Measurements from ENCODE around the gene KIF26A.

KIF26A gene

GRCh38 chr14:104111301-104112112 is 26.9 kb upstream of the KIF26A start:
- H3K9ac ChIP-seq (ENCODE audit: low read length) = no peak overlapping the region
- no peaks in the 10 kb centered on the region for H3K4me1 ChIP-seq (ENCODE audit: control insufficient read depth, low read depth, low read length)
- H3K79me2 ChIP-seq (ENCODE audit: control insufficient read depth, insufficient read depth, low read length) = no peaks in the 10 kb centered on the region
- no peak overlapping the region for H3K56ac ChIP-seq (ENCODE audit: low read length)
- H3K18ac ChIP-seq (ENCODE audit: low read length) = no peak overlapping the region
- H3K23ac ChIP-seq (ENCODE audit: low read length) = no peak overlapping the region
- H3K27me3 ChIP-seq (ENCODE audit: insufficient read depth, low read length, poor library complexity) = no peaks in the 10 kb centered on the region
- no peaks in the 10 kb centered on the region for H3K79me1 ChIP-seq (ENCODE audit: low read length)
- no peaks in the 10 kb centered on the region for H3K36me3 ChIP-seq (ENCODE audit: control insufficient read depth, insufficient read depth, low read length)
- H4K8ac ChIP-seq (ENCODE audit: low read depth, low read length) = no peak overlapping the region
- no peak overlapping the region for H3K4me2 ChIP-seq (ENCODE audit: low read length)
- no peak overlapping the region for H3K4ac ChIP-seq (ENCODE audit: low read depth, low read length)
- no peak overlapping the region for H2BK5ac ChIP-seq (ENCODE audit: low read length)
- DNase-seq = no peak
- H2AK5ac ChIP-seq (ENCODE audit: low read length) = no peak overlapping the region
- no CpG with 5 or more reads among the region's 21 CpGs for WGBS (ENCODE audit: extremely low coverage, insufficient coverage, low lambda C conversion rate)
- H3K4me3 ChIP-seq (ENCODE audit: low read length) = no peak overlapping the region
- no peak overlapping the region for H3K27ac ChIP-seq (ENCODE audit: low read depth, low read length)
- H2BK120ac ChIP-seq (ENCODE audit: low read depth, low read length) = no peak overlapping the region
- H4K5ac ChIP-seq (ENCODE audit: low read length) = no peak overlapping the region
- H2BK15ac ChIP-seq (replicated peaks; ENCODE audit: low read depth) = no peak overlapping the region

GRCh38 chr14:104112113-104112505 is 26.3 kb upstream of the KIF26A start:
- no peak for DNase-seq
- Histone ChIP-seq H3K79me1 (ENCODE audit: low read length) (no peaks in the 10 kb centered on the region), H2BK15ac (replicated peaks; ENCODE audit: low read depth) (no peak overlapping the region), H3K27me3 (ENCODE audit: insufficient read depth, low read length, poor library complexity) (peaks cover 2% of the 10 kb centered on the region), H2AK5ac (ENCODE audit: low read length) (no peak overlapping the region), H3K23ac (ENCODE audit: low read length) (no peak overlapping the region), H2BK120ac (ENCODE audit: low read depth, low read length) (no peak overlapping the region), H3K4me1 (ENCODE audit: control insufficient read depth, low read depth, low read length) (no peaks in the 10 kb centered on the region), H3K79me2 (ENCODE audit: control insufficient read depth, insufficient read depth, low read length) (no peaks in the 10 kb centered on the region), H2BK5ac (ENCODE audit: low read length) (no peak overlapping the region), H3K36me3 (ENCODE audit: control insufficient read depth, insufficient read depth, low read length) (no peaks in the 10 kb centered on the region), H3K4me3 (ENCODE audit: low read length) (no peak overlapping the region), H3K27ac (ENCODE audit: low read depth, low read length) (no peak overlapping the region), H3K4ac (ENCODE audit: low read depth, low read length) (no peak overlapping the region), H4K5ac (ENCODE audit: low read length) (no peak overlapping the region), H3K4me2 (ENCODE audit: low read length) (no peak overlapping the region), H4K8ac (ENCODE audit: low read depth, low read length) (no peak overlapping the region), H3K56ac (ENCODE audit: low read length) (no peak overlapping the region), H3K9ac (ENCODE audit: low read length) (no peak overlapping the region), H3K18ac (ENCODE audit: low read length) (no peak overlapping the region)
- WGBS (ENCODE audit: extremely low coverage, insufficient coverage, low lambda C conversion rate) = no CpG with 5 or more reads among the region's 6 CpGs

- H3K27me3 ChIP-seq (ENCODE audit: insufficient read depth, low read length, poor library complexity) = peaks cover 7% of the 10 kb centered on the region
- no peak overlapping the region for H3K56ac ChIP-seq (ENCODE audit: low read length)
- no peak overlapping the region for H2AK5ac ChIP-seq (ENCODE audit: low read length)
- H2BK15ac ChIP-seq (replicated peaks; ENCODE audit: low read depth) = no peak overlapping the region
- H3K18ac ChIP-seq (ENCODE audit: low read length) = no peak overlapping the region
- H4K8ac ChIP-seq (ENCODE audit: low read depth, low read length) = no peak overlapping the region
- H3K9ac ChIP-seq (ENCODE audit: low read length) = no peak overlapping the region
- no peak overlapping the region for H4K5ac ChIP-seq (ENCODE audit: low read length)
- no peaks in the 10 kb centered on the region for H3K4me1 ChIP-seq (ENCODE audit: control insufficient read depth, low read depth, low read length)
- no peaks in the 10 kb centered on the region for H3K36me3 ChIP-seq (ENCODE audit: control insufficient read depth, insufficient read depth, low read length)
- H3K4me2 ChIP-seq (ENCODE audit: low read length) = no peak overlapping the region
- H3K27ac ChIP-seq (ENCODE audit: low read depth, low read length) = no peak overlapping the region
- DNase-seq = no peak
- WGBS (ENCODE audit: extremely low coverage, insufficient coverage, low lambda C conversion rate) = no CpG with 5 or more reads among the region's 17 CpGs
- no peak overlapping the region for H2BK120ac ChIP-seq (ENCODE audit: low read depth, low read length)
- H3K23ac ChIP-seq (ENCODE audit: low read length) = no peak overlapping the region
- no peak overlapping the region for H3K4ac ChIP-seq (ENCODE audit: low read depth, low read length)
- H3K79me2 ChIP-seq (ENCODE audit: control insufficient read depth, insufficient read depth, low read length) = no peaks in the 10 kb centered on the region
- H2BK5ac ChIP-seq (ENCODE audit: low read length) = no peak overlapping the region
- H3K4me3 ChIP-seq (ENCODE audit: low read length) = no peak overlapping the region
- no peaks in the 10 kb centered on the region for H3K79me1 ChIP-seq (ENCODE audit: low read length)
These were observed 25.5 kb upstream of the KIF26A start for GRCh38 chr14:104112609-104113571.

- Histone ChIP-seq H2BK5ac (ENCODE audit: low read length) (no peak overlapping the region), H2BK15ac (replicated peaks; ENCODE audit: low read depth) (no peak overlapping the region), H3K4me2 (ENCODE audit: low read length) (no peak overlapping the region), H2BK120ac (ENCODE audit: low read depth, low read length) (no peak overlapping the region), H3K79me2 (ENCODE audit: control insufficient read depth, insufficient read depth, low read length) (no peaks in the 10 kb centered on the region), H3K79me1 (ENCODE audit: low read length) (no peaks in the 10 kb centered on the region), H4K8ac (ENCODE audit: low read depth, low read length) (no peak overlapping the region), H3K56ac (ENCODE audit: low read length) (no peak overlapping the region), H3K4me3 (ENCODE audit: low read length) (no peak overlapping the region), H3K4ac (ENCODE audit: low read depth, low read length) (no peak overlapping the region), H3K4me1 (ENCODE audit: control insufficient read depth, low read depth, low read length) (no peaks in the 10 kb centered on the region), H3K18ac (ENCODE audit: low read length) (no peak overlapping the region), H3K36me3 (ENCODE audit: control insufficient read depth, insufficient read depth, low read length) (no peaks in the 10 kb centered on the region), H3K9ac (ENCODE audit: low read length) (no peak overlapping the region), H3K27me3 (ENCODE audit: insufficient read depth, low read length, poor library complexity) (peaks cover 10% of the 10 kb centered on the region), H3K23ac (ENCODE audit: low read length) (no peak overlapping the region), H2AK5ac (ENCODE audit: low read length) (no peak overlapping the region), H4K5ac (ENCODE audit: low read length) (no peak overlapping the region), H3K27ac (ENCODE audit: low read depth, low read length) (no peak overlapping the region)
- WGBS (ENCODE audit: extremely low coverage, insufficient coverage, low lambda C conversion rate) = no CpG with 5 or more reads among the region's 23 CpGs
- no peak for DNase-seq
These were observed 24.6 kb upstream of the KIF26A start for GRCh38 chr14:104113631-104114420.

- Histone ChIP-seq H3K18ac (ENCODE audit: low read length) (no peak overlapping the region), H2BK120ac (ENCODE audit: low read depth, low read length) (no peak overlapping the region), H3K9ac (ENCODE audit: low read length) (no peak overlapping the region), H3K79me1 (ENCODE audit: low read length) (no peaks in the 10 kb centered on the region), H3K4me2 (ENCODE audit: low read length) (no peak overlapping the region), H2AK5ac (ENCODE audit: low read length) (no peak overlapping the region), H3K23ac (ENCODE audit: low read length) (no peak overlapping the region), H3K4me1 (ENCODE audit: control insufficient read depth, low read depth, low read length) (no peaks in the 10 kb centered on the region), H3K56ac (ENCODE audit: low read length) (no peak overlapping the region), H4K8ac (ENCODE audit: low read depth, low read length) (no peak overlapping the region), H2BK15ac (replicated peaks; ENCODE audit: low read depth) (no peak overlapping the region), H3K27ac (ENCODE audit: low read depth, low read length) (no peak overlapping the region), H3K4me3 (ENCODE audit: low read length) (no peak overlapping the region), H2BK5ac (ENCODE audit: low read length) (no peak overlapping the region), H3K27me3 (ENCODE audit: insufficient read depth, low read length, poor library complexity) (peaks cover 10% of the 10 kb centered on the region), H3K4ac (ENCODE audit: low read depth, low read length) (no peak overlapping the region), H4K5ac (ENCODE audit: low read length) (no peak overlapping the region), H3K79me2 (ENCODE audit: control insufficient read depth, insufficient read depth, low read length) (no peaks in the 10 kb centered on the region), H3K36me3 (ENCODE audit: control insufficient read depth, insufficient read depth, low read length) (no peaks in the 10 kb centered on the region)
- WGBS (ENCODE audit: extremely low coverage, insufficient coverage, low lambda C conversion rate) = no CpG with 5 or more reads among the region's 26 CpGs
- DNase-seq = no peak
These were observed 23.8 kb upstream of the KIF26A start for GRCh38 chr14:104114421-104115130.
